Activated naive CD8-positive, alpha-beta T cell treated with anti-CD3 and anti-CD28 coated beads, Interleukin-2, amount 50 U/mL, for 16 hours (primary cell): ENCODE results near the gene FZD7.

Experiments used
- DNase-seq: peaks from one replicate; pipeline ENCODE4 v3.0.0-alpha.2; 2020; ENCODE audit warnings: low read depth, low spot score

FZD7 gene

GRCh38 chr2:202037086-202037485, 3.4 kb downstream of the FZD7 start:
- no peak for DNase-seq

GRCh38 chr2:202038471-202039277, 5.0 kb downstream of the FZD7 start:
- no peak for DNase-seq

GRCh38 chr2:202039278-202040078, 5.8 kb downstream of the FZD7 start:
- DNase-seq = no peak

GRCh38 chr2:202040079-202040844, 6.6 kb downstream of the FZD7 start:
- DNase-seq = no peak

- DNase-seq = no peak
Observed at GRCh38 chr2:202042444-202042843, 8.8 kb downstream of the FZD7 start.

- no peak for DNase-seq
Observed at GRCh38 chr2:202043475-202043874, 9.8 kb downstream of the FZD7 start.

- no peak for DNase-seq
Observed at GRCh38 chr2:202044777-202045176, 11.1 kb downstream of the FZD7 start.

GRCh38 chr2:202046572-202046971, 12.9 kb downstream of the FZD7 start:
- DNase-seq = no peak

GRCh38 chr2:202049092-202049728, 15.6 kb downstream of the FZD7 start:
- DNase-seq = no peak

GRCh38 chr2:202049840-202050239, 16.2 kb downstream of the FZD7 start:
- no peak for DNase-seq

GRCh38 chr2:202050652-202051051, 17.0 kb downstream of the FZD7 start:
- no peak for DNase-seq

- no peak for DNase-seq
Observed at GRCh38 chr2:202051499-202052161, 18.0 kb downstream of the FZD7 start.

GRCh38 chr2:202052235-202052634, 18.6 kb downstream of the FZD7 start:
- DNase-seq = no peak

- no peak for DNase-seq
Observed at GRCh38 chr2:202054679-202055078, 21.0 kb downstream of the FZD7 start.

GRCh38 chr2:202056611-202057010, 23.0 kb downstream of the FZD7 start:
- no peak for DNase-seq

GRCh38 chr2:202060218-202060617, 26.6 kb downstream of the FZD7 start:
- DNase-seq = no peak

GRCh38 chr2:202061695-202062094, 28.0 kb downstream of the FZD7 start:
- no peak for DNase-seq

GRCh38 chr2:202064171-202064880, 30.7 kb downstream of the FZD7 start:
- DNase-seq = no peak

GRCh38 chr2:202064881-202065230, 31.2 kb downstream of the FZD7 start:
- DNase-seq = no peak

- DNase-seq = no peak
Observed at GRCh38 chr2:202065876-202066275, 32.2 kb downstream of the FZD7 start.

GRCh38 chr2:202066875-202067274, 33.2 kb downstream of the FZD7 start:
- no peak for DNase-seq
